Osteoblast (primary cell): Measurements from ENCODE around the gene PXMP4. TPM values are rescaled to one million over a fixed set of nuclear protein-coding genes. Genes with fewer than 3 reads are reported as not detected.

Experiments
- DNase-seq: peaks from one replicate; pipeline ENCODE4 v3.0.0; 2011; ENCODE audit warnings: low spot score, mixed read lengths; ENCODE audit not compliant: insufficient read length; ENCODE audit errors: missing footprints
- H2AFZ ChIP-seq: 2 replicates; pipeline ENCODE4 v1.6.0; 2011; ENCODE audit warnings: mild to moderate bottlenecking, low read length
- H3K27ac ChIP-seq: 2 replicates; pipeline ENCODE4 v1.5.1; 2011; ENCODE audit warnings: mild to moderate bottlenecking, low read depth, low read length, moderate library complexity
- H3K27me3 ChIP-seq: 2 replicates; pipeline ENCODE4 v1.6.0; 2012; ENCODE audit warnings: mild to moderate bottlenecking, control low read depth, inconsistent platforms, low read length, moderate library complexity; ENCODE audit not compliant: insufficient read depth
- H3K36me3 ChIP-seq: 2 replicates; pipeline ENCODE4 v1.5.1; 2011; ENCODE audit warnings: mild to moderate bottlenecking, low read length, control low read depth, moderate library complexity; ENCODE audit not compliant: insufficient read depth
- H3K4me1 ChIP-seq: 2 replicates; pipeline ENCODE4 v1.5.1; 2011; ENCODE audit warnings: mild to moderate bottlenecking, low read length, control low read depth, moderate library complexity; ENCODE audit not compliant: insufficient read depth
- H3K4me2 ChIP-seq: 2 replicates; pipeline ENCODE4 v1.6.0; 2011; ENCODE audit warnings: mild to moderate bottlenecking, low read length; ENCODE audit not compliant: insufficient read depth
- H3K4me3 ChIP-seq: fragments of 200-600 bp; sonication (generic); 3 replicates; pipeline ENCODE4 v1.5.1; 2012; ENCODE audit warnings: mild to moderate bottlenecking, low read length, inconsistent platforms; ENCODE audit not compliant: insufficient read depth
- H3K79me2 ChIP-seq: 2 replicates; pipeline ENCODE4 v1.6.0; 2012; ENCODE audit warnings: mild to moderate bottlenecking, low read length, control low read depth, inconsistent platforms; ENCODE audit not compliant: insufficient read depth
- H3K9me3 ChIP-seq: 2 replicates; pipeline ENCODE4 v1.5.1; 2011; ENCODE audit warnings: low read depth, low read length, control low read depth
- H4K20me1 ChIP-seq: 2 replicates; pipeline ENCODE4 v1.6.0; 2012; ENCODE audit warnings: mild to moderate bottlenecking, low read length, control low read depth; ENCODE audit not compliant: insufficient read depth
- total RNA-seq: library from RNA; depleted of rRNA; stranded (reverse); fragments of >200 nt; gene quantifications from 2 replicates; pipeline ENCODE4 v1.2.3, GENCODE V29; 2012
- TF ChIP-seq, protein P1 (sequence below): IDR thresholded peaks from 2 replicates; pipeline ENCODE4 v1.5.1; 2011; ENCODE audit warnings: mild to moderate bottlenecking, low read depth, low read length, moderate library complexity; ENCODE audit errors: extremely low read depth

The PXMP4 gene
- total RNA-seq, 1 donor: 5.1 TPM

DNA sequence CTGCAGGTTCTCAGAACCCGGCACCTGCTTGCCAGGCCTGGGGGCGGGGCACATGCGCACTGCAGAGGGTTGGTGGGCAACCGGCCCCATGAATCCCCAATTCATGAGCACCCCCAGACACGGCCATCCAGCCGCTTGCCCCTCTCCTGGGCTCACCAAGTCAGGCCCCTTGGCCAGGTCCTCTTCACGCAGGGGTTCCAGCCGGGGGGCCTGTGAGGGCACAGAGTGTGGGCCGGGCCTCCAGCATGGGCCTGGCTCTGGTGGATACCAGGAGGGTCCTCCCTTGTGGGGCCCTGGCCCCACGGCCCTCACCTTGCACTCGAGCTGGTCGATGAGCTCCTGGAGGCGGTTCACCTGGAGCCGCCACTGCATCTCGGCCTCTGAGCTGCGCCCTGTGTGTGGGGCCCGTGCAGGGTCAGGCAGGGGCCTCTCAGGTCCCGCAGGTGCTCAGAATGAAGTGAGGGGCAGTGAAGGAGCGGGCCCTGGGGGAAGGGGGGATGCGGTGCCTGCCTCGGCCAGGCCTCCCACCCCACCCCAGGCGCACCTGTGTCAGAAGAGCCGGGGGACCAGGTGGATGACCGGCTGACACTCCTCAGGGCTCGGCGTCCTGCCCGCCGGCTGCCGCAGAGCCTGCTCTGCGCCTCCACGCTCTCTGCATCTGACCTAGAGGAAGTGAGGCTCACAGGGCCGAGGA lies 60.6 kb downstream of the PXMP4 start:
- Histone ChIP-seq H3K9me3 (no peaks in the 10 kb centered on the region), H3K27ac (no peak overlapping the region), H3K27me3 (no peaks in the 10 kb centered on the region), H3K36me3 (peaks cover 5% of the 10 kb centered on the region), H4K20me1 (no peaks in the 10 kb centered on the region), H3K4me2 (no peak overlapping the region), H3K4me1 (peaks cover 10% of the 10 kb centered on the region), H2AFZ (no peak overlapping the region), H3K79me2 (no peaks in the 10 kb centered on the region), H3K4me3 (no peak overlapping the region)
- DNase-seq: no peak
- TF ChIP-seq, protein P1, sequence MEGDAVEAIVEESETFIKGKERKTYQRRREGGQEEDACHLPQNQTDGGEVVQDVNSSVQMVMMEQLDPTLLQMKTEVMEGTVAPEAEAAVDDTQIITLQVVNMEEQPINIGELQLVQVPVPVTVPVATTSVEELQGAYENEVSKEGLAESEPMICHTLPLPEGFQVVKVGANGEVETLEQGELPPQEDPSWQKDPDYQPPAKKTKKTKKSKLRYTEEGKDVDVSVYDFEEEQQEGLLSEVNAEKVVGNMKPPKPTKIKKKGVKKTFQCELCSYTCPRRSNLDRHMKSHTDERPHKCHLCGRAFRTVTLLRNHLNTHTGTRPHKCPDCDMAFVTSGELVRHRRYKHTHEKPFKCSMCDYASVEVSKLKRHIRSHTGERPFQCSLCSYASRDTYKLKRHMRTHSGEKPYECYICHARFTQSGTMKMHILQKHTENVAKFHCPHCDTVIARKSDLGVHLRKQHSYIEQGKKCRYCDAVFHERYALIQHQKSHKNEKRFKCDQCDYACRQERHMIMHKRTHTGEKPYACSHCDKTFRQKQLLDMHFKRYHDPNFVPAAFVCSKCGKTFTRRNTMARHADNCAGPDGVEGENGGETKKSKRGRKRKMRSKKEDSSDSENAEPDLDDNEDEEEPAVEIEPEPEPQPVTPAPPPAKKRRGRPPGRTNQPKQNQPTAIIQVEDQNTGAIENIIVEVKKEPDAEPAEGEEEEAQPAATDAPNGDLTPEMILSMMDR: no peak

DNA sequence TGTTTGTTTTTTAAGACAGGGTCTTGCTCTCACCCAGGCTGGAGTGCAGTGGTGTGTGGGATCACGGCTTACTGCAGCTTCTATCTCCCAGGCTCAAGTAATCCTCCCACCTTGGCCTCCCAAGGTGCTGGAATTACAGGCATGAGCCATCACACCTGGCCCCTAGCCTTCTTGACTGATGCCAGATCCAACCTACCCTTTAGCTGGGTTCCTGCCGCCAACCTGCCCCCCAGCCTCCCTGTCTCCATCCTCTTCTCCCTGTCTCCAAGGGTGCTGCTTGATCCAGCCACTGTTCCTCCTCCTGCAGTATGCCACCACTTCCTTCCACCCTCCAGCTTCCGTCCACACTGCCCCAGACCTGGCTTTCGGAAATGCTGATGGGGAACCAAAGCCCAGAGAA lies 61.2 kb downstream of the PXMP4 start:
- Histone ChIP-seq H4K20me1 (no peaks in the 10 kb centered on the region), H3K4me1 (peaks cover 5% of the 10 kb centered on the region), H3K4me2 (no peak overlapping the region), H3K79me2 (no peaks in the 10 kb centered on the region), H2AFZ (no peak overlapping the region), H3K36me3 (peaks cover 5% of the 10 kb centered on the region), H3K4me3 (no peak overlapping the region), H3K9me3 (no peaks in the 10 kb centered on the region), H3K27me3 (no peaks in the 10 kb centered on the region), H3K27ac (no peak overlapping the region)
- TF ChIP-seq, protein P1: no peak
- peak; percentile 36 for DNase-seq

DNA sequence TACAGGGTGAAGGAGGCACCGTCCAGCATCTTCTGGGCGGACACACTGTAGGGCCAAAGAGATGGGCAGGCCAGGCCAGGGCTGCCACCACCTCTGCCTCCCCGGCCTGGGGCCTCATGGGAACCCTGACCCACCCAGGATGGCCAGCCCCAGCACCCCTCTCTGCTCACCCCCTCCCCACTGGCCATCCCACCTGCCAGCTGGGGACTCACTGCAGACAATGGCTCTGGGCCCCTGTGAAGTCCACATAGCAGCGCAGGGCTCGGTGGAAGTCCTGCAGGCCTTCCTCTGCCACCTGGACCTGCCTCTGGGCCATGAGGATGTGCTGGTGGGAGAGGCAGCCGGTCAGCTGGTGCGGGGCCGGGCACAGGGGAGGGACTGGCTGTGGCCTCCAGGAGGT lies 61.6 kb downstream of the PXMP4 start:
- Histone ChIP-seq H3K9me3 (no peaks in the 10 kb centered on the region), H2AFZ (no peak overlapping the region), H3K4me1 (peaks cover 7% of the 10 kb centered on the region), H3K36me3 (peaks cover 5% of the 10 kb centered on the region), H3K27me3 (no peaks in the 10 kb centered on the region), H4K20me1 (no peaks in the 10 kb centered on the region), H3K79me2 (no peaks in the 10 kb centered on the region), H3K4me3 (no peak overlapping the region), H3K27ac (no peak overlapping the region), H3K4me2 (no peak overlapping the region)
- TF ChIP-seq, protein P1: no peak
- peak; percentile 68 for DNase-seq

DNA sequence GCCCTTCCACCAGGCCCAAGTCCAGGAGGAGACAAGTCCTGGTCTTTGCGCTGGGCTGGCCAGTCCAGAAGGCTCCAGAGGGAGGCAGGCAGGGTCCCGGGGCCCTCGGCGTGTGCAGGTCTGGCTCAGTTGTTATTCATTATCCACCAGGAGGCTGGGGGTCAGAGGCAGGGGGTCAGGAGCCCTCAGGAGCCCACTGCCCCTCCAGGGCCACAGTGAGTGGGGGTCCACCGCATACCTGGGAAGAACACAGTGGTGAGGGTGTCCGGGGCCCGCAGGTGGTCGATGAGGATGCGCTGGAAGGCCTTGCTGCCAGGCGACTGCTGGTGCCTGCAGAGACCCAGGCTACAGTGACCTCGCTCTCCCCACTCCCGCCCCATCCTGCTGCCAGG lies 62.4 kb downstream of the PXMP4 start:
- H3K4me1 ChIP-seq: peaks cover 5% of the 10 kb centered on the region
- no peak overlapping the region for H3K27ac ChIP-seq
- H3K36me3 ChIP-seq: peaks cover 5% of the 10 kb centered on the region
- H3K9me3 ChIP-seq: no peaks in the 10 kb centered on the region
- H2AFZ ChIP-seq: no peak overlapping the region
- H4K20me1 ChIP-seq: peaks cover 3% of the 10 kb centered on the region
- H3K27me3 ChIP-seq: no peaks in the 10 kb centered on the region
- no peak overlapping the region for H3K4me2 ChIP-seq
- TF ChIP-seq, protein P1: no peak
- peak; percentile 82 for DNase-seq
- no peaks in the 10 kb centered on the region for H3K79me2 ChIP-seq
- no peak overlapping the region for H3K4me3 ChIP-seq
